Renal pelvis (tissue), 4 donors: ENCODE data around the gene NTRK2. TPM values are rescaled to one million over a fixed set of nuclear protein-coding genes. Genes with fewer than 3 reads are reported as not detected.

ENCODE experiments used
- DNase-seq: peaks from one replicate; pipeline ENCODE4 v3.0.0-alpha.2; 2013
- polyA plus RNA-seq, 3 donors: library from polyadenylated mRNA; unstranded; fragments of 120-200 nt; gene quantifications; one replicate each; pipeline ENCODE4 v1.2.1, GENCODE V29; 2013; ENCODE audit not compliant: insufficient read length in 3 of 3

Gene NTRK2
- polyA plus RNA-seq, 3 donors: 81.1 to 111 (median 97.1) TPM

DNA sequence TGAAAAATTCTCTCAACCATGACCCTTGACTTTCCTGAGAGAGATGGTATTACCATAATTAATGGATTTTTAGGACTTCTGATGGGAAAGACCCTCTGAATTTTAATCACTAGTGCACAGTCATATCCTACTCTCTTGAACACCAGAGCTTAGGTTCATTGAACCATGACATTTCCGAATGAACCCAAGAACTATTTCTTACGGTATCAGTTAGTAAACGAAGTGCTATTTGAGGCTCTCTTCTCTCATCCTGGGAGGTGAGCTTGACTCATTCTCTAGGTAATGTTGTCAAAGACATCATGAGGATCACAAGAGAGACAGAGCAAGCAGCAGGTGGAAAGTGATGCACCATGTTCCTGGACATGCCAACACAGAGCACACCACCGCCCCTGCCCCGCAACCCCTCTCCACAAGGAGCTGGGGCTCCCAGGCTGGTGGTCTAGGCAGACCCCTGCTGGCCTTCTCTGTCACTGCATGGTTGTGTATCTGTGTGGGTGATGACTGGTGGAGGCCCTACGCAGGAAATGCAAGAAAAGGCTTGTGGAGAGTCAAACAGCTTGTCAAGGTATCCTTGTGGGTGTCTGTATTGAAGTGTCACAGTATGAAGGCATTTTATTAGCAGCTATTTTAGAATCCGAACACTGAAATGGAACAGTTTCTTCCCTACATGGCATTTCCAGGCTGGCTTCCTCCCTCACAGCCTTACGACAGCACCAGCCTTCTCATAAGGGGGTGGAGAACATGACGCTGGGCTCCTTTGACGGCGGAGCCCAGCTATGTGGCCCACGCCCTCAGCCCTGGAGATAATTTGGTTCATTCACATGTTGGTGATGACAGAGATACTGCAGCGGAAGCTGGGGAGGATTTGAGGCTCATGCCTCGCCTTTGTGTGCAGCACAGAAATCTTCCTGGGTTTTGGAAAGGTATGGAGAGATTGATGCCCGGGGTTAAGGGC is 297.6 kb downstream of the NTRK2 start:
- no peak for DNase-seq

DNA sequence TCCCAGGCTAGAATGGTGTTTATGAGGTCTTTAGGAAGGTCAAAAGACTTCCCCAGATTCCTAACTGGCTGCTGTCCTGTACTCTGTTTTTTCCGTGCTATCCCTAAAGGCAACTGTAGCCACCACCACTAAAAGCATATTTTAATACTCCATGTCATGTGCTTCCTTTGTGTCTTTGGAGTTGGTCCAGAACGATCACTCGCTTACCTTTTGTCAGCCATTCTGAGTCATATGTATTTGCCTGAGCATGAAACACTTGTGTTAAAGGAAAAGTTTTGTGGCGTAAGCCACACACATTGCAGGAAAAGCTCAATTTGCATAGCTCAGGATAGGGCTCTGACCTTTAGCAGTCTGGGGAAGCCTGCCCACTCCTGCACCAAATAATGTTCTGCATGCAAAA is 299.6 kb downstream of the NTRK2 start:
- no peak for DNase-seq

- DNase-seq: no peak
These were observed 300.2 kb downstream of the NTRK2 start for GRCh38 chr9:84969736-84970135.

DNA sequence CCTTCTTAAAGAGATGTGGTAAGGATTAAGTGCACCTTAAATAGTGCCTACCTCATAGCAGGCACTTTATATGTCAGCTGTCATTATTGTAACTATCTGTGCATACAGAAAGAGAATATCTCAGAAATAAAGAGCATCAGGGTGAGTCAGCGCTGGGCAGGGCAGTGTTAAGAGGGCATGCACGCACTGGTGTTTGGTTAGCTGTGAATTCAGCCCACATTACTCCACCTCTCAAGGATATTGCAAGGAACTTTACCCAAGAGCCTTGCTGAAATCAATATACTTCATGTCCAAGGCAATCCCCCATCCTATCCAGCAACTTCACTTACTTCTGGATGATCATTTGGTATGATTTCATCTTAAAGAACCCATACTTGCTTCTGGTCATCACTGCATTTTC is 300.9 kb downstream of the NTRK2 start:
- DNase-seq: no peak

DNA sequence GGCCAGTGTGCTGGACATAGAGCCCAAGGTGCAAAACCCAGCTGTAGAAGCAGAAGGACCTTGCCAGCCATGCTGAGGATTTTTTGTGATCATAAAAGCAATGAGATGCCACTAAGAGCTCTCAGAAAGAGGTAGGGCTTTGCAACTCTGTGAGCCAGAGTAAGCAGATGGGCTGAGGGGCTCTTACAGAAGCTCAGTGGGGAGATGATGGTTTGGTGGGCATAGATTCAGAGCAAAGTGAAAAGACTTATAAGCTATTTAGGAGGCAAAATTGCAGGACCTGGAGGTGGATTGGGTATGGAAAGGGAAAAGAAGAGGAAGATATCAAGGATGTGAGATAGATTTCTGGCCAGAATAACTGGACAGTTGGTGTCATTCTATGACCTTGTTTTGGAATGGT is 302.0 kb downstream of the NTRK2 start:
- DNase-seq: no peak

GRCh38 chr9:84974258-84974657 is 304.7 kb downstream of the NTRK2 start:
- DNase-seq: no peak

DNA sequence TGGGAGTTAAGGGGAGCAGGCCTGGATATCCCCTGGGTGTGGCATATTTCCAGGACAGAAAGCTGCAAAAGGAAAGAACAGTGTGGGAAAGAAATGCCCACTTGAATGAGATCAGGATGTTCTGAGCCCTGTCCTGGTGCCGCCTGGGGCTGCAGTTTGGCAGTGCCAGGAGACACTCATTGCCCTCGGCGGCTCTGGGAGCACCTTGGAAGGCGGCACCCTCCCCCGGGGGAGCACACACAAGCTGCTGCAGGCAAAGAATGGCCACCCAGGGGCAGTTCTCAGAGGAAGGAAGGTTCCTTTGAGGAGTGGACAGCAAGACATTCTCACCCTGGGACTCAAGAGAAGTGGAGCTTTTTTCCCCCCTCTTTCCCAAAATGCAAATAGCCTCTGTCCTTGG is 305.3 kb downstream of the NTRK2 start:
- no peak for DNase-seq

DNA sequence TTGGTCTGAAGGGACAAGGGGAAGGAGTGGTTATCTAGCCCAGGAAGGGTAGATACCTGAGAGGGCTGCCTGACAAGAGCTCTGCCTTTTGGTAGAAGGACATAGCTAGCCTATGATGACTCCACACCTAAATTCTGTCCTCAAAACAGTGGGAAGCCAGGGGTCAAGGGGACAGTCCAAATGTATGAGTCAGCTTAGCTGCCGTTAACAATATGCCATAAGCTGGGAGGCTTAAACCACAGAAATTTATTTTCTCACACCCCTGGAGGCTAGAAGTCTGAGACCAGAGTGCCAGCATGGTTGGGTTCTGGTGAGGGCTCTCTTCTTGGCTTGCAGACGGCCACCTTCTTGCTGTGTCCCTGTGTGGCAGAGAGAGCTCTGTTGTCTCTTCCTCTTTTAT is 306.4 kb downstream of the NTRK2 start:
- DNase-seq: no peak

GRCh38 chr9:84978661-84979060 is 309.1 kb downstream of the NTRK2 start:
- DNase-seq: no peak

DNA sequence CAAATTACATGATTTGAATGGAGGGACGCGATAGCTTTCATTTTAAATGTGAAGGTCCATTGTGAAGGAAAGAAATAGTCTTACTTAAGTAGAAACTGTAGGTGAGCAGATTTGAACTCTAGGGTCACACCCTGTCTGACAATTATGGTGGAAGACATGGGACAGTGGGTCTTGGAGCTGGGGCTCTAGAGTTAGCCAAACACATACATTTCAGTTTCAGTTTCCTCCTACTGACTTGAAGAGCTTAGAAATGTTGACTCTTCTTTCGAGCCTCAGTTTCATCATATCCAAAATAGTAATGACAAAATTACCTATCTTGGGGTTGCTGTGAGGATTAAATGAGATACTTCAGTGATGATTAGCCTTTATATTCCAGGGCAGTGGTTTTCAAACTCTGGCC is 314.2 kb downstream of the NTRK2 start:
- DNase-seq: no peak

DNA sequence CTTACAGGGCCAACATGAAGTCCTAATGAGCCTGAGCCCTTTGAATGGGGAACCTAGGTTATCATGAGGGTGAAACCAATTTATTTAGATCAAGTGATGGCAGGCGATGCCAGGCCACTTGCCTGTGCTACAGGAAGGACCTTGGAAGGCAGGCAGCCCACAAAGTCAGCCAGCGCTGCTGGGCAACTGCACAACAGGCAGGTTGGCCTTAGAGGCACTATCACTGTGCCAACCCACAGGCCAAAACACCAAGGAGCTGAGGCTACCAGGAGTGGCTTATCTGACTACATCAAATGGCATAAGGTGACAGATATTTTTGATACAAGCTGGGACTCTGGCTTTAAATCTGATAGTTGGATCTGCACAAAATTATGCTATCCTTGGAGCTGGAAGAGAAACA is 319.1 kb downstream of the NTRK2 start:
- no peak for DNase-seq

GRCh38 chr9:84990416-84990815 is 320.9 kb downstream of the NTRK2 start:
- DNase-seq: no peak

DNA sequence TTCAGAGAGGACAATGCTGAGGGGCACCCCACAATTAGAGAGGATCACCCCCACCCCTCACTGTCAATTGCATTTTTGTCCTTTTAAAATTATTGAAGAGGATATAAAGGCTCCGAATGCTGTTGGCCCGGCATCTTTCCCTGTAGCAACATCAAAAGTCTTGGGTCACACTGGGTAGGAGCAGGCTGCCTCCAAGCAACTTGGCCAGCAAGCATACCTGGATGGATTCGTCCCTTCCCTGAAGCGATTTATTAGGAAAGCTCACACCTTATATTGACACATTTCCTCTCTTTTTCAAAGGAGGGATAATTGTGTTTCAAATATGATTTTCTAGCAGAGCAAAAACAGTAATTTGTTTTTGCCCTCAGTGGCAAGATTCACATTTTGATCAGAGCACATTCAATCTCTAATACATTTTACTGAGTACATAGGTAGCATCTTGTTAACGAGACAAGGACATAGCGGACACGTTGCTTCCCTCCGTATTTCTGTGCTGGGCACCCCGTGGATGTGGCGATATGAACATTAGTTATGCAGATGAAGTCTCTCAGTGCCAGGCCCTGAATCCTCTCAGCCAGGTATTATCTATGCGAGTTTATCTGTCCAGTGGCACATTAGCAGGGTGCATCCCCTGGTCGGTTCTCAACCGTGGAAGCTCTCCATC is 321.5 kb downstream of the NTRK2 start:
- no peak for DNase-seq

GRCh38 chr9:84991514-84991870 is 322.0 kb downstream of the NTRK2 start:
- DNase-seq: no peak

DNA sequence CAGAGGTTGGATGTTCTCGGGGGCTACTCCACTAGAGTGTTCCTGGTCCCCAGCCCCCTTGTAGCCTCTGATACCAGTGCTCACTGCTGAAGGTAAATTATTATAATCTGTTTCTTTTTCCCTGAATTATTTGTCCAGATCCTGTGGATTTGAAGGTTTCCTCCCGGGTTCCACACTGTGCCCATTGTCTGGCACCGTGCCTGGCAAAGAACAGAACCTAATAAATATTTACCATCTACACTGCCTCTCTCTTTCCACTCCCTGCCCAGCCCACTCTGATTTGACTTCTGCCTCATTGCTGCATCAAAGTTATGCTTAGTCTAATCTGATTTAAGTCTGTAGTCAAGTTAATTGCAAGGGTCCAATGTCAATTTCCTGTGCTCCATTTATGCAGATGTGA is 322.9 kb downstream of the NTRK2 start:
- no peak for DNase-seq

GRCh38 chr9:84993105-84993504 is 323.6 kb downstream of the NTRK2 start:
- no peak for DNase-seq

GRCh38 chr9:84996029-84996428 is 326.5 kb downstream of the NTRK2 start:
- no peak for DNase-seq

GRCh38 chr9:84996716-84997115 is 327.2 kb downstream of the NTRK2 start:
- DNase-seq: no peak

DNA sequence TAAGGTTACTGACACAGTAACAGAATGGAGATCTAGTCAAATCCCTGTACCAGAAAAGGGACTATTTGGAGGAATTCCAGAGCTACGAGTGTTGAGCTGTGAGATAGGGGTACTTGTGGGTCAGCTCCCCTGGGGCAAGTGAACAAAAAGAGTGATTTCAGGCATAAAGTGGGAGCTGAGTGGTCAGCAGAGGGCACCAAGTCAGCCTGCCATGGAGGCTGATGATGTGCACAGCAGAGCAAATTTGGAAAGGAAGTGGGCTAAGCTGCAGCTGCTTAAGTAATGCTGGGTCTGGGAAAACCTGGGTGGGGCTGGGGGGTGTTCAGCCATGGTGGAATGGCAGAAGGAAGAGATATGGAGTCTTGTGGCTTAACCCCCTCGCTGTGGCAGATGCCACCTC is 327.9 kb downstream of the NTRK2 start:
- no peak for DNase-seq

DNA sequence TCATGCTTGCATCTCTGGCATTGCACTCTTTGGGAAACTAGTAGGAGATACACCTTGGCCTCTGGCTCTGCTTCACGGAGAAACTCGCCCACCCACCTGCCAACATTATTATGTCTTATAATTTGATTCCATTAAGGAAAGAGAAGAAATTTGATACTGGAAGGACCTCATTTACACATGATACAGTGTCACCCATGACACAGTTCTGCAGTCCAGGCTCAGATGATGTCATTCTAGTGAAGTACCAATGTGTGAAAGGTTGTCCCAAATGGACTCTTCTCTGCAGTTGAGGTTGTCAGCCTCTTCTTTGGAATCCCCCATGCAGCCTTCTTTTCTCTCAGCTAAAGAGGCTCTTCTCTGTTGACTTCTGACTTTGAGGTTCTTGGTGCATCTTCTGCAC is 329.1 kb downstream of the NTRK2 start:
- DNase-seq: no peak

- DNase-seq: no peak
These were observed 330.3 kb downstream of the NTRK2 start for GRCh38 chr9:84999788-85000187.

- no peak for DNase-seq
These were observed 332.4 kb downstream of the NTRK2 start for GRCh38 chr9:85001925-85002324.

- no peak for DNase-seq
These were observed 335.4 kb downstream of the NTRK2 start for GRCh38 chr9:85004818-85005413.
